SKM-1 treated with dmso at 0.1 percent for 144 hours (cell line): ENCODE data around the gene RABEP2.
"Not testable (repeated sequence)": the region's sequence is repeated elsewhere in the genome, so short reads cannot be mapped to it uniquely, and the experiment has no call there.

Experiments used
- DNase-seq: peaks from one replicate; lab custom pipeline; 2025; ENCODE audit not compliant: unreplicated experiment; lab: John Stamatoyannopoulos, UW

The RABEP2 gene

GRCh38 chr16:28879841-28880588 lies 45.0 kb downstream of the RABEP2 start:
- peak; percentile 84 for DNase-seq

DNA sequence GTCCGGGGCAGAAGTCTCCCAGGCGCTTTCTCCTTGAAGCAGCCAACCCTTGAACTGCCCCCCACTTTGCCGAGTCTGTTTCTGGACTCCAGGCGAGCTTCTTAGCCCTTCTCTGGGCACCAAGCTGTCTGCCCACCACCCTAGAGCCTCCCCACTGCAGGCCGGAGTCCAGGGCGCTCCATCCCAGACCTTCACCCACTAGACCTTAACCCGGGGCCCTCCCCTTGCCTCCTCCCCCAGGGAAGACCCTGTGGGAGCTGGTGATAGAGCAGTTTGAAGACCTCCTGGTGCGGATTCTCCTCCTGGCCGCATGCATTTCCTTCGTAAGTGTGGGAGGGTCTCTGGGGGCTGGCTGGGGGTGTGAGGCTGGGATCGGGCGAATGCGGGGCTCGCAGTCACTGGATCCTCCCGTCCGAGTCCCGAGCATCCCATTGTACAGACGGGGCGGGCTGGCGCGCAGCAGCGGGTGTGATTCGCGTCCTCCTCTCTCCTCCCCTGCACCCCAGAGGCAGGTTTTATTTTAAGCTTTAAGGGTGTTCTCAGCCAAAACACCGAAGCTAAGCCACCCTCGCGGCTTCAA lies 45.7 kb downstream of the RABEP2 start:
- DNase-seq: no peak

- no peak for DNase-seq
Measured at GRCh38 chr16:28878083-28878926, 46.7 kb downstream of the RABEP2 start, which contains the start of gene ATP2A1. TSS of gene ATP2A1 (plus strand) at chr16:28878488. CDS start at chr16:28878672, 184 bp downstream.

DNA sequence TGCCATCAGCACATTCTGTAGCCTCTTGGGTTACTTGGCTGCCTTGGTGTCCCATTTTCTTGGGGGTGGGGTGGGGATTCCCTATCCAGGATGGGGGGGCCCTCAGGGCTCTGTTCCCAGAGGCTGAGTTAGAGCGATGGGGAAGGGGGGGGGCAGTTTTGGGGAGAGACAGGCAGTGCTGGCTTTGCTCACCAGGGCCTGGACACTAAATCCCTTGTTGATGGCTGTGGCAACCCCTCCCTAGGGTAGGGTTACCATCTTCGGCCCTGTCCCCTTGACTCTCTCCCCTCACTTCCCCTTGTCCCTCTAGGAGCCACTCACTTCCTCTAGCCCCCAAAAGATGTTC lies 47.4 kb downstream of the RABEP2 start:
- DNase-seq: no peak

- no peak for DNase-seq
Measured at GRCh38 chr16:28876973-28877654, 47.9 kb downstream of the RABEP2 start.

- no peak for DNase-seq
Measured at GRCh38 chr16:28876019-28876659, 48.9 kb downstream of the RABEP2 start.

DNA sequence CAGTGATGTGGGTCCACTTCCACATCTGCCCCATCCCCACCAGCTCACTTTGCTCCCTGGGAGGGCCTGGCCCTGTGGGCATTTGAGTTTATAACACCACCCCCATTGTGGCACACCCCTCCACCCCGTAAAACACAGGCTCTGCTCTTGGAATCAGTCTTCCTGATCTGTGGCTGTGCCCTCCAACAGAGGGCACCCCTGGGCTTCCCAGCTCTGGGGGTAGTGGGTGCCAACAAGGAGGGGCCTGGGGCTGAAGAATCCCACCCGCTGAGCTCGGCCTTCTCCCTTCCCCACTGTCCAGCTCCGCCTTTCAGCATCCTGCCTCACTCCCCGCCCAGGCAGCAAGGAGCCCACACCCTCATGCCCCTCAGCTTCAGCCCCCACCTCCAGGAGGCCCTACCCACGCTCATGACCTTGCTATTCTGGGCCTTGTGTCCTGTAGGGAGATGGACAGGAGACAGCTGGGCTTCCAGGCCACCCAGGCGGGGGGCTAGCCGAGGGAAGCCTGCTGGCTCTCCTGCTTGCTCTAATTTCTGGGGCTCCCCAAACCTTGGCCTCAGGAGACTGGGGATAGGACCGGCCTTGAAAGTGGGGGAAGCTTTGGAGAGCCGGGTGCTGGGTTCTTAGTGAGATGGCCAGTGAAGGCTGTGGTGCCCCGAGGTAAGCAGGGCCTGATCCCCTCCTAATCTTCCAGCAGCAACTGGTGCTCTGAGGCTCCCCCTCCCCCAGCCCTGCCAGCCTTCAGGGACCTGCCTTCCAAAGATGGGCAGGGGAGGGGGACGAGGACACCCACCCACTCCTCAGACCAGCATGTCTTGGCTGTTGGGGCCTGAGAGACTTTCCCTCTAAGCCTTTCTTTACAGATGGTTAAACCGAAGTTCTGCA lies 49.7 kb downstream of the RABEP2 start:
- DNase-seq: no peak

- DNase-seq: no peak
Measured at GRCh38 chr16:28874406-28874805, 50.6 kb downstream of the RABEP2 start.

DNA sequence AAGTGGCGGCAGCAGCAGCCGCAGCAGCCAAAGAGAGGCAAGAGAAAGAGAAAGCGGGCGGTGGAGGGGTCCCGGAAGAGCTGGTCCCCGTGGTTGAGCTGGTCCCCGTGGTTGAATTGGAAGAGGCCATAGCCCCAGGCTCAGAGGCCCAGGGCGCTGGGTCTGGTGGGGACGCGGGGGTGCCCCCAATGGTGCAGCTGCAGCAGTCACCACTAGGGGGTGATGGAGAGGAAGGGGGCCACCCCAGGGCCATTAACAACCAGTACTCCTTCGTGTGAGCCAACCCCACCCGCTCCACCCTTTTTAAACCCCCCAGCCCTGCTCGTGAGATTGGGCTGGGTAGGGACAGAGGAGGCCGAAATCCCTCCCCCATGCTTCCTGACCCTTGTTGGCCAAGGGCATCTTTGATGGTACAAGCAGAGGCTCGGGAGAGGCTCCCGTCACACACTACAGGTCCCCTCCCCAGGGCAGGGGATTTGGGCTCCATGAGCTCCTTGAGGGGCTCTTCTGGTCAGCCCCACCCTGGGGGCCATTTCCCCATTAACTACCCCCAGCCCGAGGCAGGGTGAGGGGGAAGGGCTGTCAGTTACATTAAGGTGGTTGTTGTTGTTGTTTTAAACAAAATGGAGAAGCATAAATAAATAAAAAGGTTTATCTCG lies 51.4 kb downstream of the RABEP2 start:
- DNase-seq: peak; percentile 15

DNA sequence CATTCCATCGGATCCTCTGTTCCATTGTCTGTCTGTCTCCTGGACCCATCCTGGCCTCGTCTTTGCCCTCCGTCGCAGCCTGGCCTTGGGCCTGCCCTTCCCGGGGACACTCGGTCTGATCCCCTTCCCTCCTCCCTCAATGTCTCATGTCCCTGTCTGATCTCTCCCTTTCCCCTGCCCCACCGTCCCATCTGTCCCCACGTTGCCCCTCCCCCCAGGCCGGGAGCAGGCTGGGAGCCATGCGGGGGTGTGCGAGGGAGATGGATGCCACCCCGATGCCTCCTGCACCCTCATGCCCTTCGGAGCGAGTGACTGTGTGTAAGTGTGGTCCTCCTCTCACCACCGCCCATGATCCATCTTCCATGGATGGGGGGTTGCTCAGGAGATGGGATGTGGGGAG lies 52.1 kb downstream of the RABEP2 start:
- DNase-seq: no peak

DNA sequence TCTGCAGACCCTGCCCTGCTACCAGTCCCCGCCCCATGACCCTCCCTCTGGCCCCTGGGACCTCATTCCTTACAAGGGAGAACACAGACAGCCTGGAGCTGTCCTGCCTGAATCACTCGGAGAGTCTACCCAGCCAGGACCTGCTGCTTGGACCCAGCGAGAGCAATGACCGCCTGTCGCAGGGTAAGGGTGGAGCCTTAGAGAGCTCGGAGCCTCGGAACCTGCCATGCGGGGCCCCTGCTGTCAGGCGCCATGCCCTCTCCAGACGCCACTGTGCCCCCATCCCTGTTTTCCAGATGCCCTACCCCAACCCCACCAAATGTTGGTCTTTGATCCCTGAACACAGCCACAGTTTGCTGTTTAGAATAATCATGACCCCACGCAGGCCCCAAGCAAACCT lies 55.8 kb downstream of the RABEP2 start:
- no peak for DNase-seq

DNA sequence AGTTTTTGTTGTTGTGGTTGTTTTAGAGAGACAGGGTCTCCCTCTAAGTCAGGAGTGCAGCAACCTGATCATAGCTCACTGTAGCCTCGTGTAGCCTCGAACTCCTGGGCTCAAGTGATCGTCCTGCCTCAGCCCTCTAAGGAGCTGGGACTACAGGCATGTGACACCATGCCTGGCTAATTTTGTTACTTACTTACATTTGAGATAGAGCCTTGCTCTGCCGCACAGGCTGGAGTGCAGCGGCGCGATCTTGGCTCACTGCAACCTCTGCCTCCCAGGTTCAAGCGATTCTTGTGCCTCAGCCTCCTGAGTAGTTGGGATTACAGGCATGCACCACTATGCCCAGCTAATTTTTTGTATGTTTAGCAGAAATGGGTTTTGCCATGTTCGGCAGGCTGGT lies 57.4 kb downstream of the RABEP2 start:
- not testable (repeated sequence) for DNase-seq

DNA sequence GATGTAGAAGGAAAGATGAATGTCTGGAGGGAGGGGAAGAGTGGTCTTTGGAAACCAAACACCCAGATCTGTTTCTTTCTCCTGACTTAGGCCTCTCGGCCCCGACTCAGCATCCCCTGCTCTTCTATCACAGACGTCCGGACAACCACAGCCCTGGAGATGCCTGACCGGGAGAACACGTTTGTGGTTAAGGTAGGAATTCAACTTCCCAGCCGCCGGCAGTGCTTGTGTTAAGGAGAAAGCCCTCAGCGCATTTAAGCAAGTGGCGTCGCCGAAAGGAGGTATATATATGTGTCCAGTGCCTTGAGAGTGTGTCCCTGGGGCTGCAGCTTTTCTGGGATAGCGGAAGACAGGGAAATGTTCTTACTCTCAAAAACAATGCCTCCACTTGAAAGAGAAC lies 57.8 kb downstream of the RABEP2 start:
- no peak for DNase-seq

DNA sequence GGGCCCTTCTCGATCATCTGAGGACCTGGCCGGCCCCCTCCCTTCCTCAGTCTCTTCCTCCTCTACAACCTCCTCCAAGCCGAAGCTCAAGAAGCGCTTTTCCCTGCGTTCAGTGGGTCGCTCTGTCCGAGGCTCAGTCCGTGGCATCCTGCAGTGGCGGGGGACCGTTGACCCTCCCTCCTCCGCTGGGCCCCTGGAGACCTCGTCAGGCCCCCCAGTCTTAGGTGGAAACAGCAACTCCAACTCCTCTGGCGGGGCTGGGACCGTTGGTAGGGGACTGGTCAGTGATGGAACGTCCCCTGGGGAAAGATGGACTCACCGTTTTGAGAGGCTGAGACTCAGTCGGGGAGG lies 58.6 kb downstream of the RABEP2 start:
- no peak for DNase-seq

GRCh38 chr16:28865722-28866453 lies 59.1 kb downstream of the RABEP2 start:
- no peak for DNase-seq

GRCh38 chr16:28865001-28865688 lies 59.9 kb downstream of the RABEP2 start:
- no peak for DNase-seq

- no peak for DNase-seq
Measured at GRCh38 chr16:28863929-28864793, 60.9 kb downstream of the RABEP2 start.
